H1 (cell line): Measurements from ENCODE around the gene SMAP1. TPM values are rescaled to one million over a fixed set of nuclear protein-coding genes. Genes with fewer than 3 reads are reported as not detected.

ENCODE experiments used
- CHD7 ChIP-seq: fragments of 300-600 bp; sonication (generic); IDR thresholded peaks from 2 replicates; pipeline ENCODE4 v1.7.1; 2012; ENCODE audit warnings: low read length, moderate library complexity, mild to moderate bottlenecking, inconsistent platforms; ENCODE audit not compliant: insufficient replicate concordance
- SRF ChIP-seq: IDR thresholded peaks from 2 replicates; pipeline ENCODE4 v1.6.1; 2011; ENCODE audit warnings: mild to moderate bottlenecking, low read depth, low read length, moderate library complexity
- polyA plus RNA-seq, 7 experiments: library from polyadenylated mRNA; depleted of rRNA in 3 of 7; stranded (reverse) in 5 of 7; unstranded in 2 of 7; fragments of >200 nt in 5 of 7; fragments of 200-250 nt in 2 of 7; gene quantifications; 1 replicate in 5 of 7; 2 replicates in 1 of 7; 4 replicates in 1 of 7; pipeline versions ENCODE4 v1.2.1 to v1.2.3, GENCODE V29; 2011 to 2013; ENCODE audit warnings: missing spikeins in 2 of 7, mixed read lengths in 2 of 7
- total RNA-seq: library from RNA; stranded (reverse); fragmentation: NEBNext Ultra II Directional; extraction: Animal tissue kit (Norgen Biotek cat#: 25700); gene quantifications from 2 replicates; pipeline ENCODE4 v1.2.1, GENCODE V29; 2021

SMAP1 gene
- total and polyA plus RNA-seq, 2 of the 8 experiments (the other 6 are each of a cell fraction or from before 2014, with no cell fraction given) = 18.8 to 32.4 TPM

- TF ChIP-seq CHD7 (no peak), SRF (no peak)
These were observed 192.4 kb downstream of the SMAP1 start (continued) for GRCh38 chr6:70860045-70860444.
